Progenitor cell of endocrine pancreas (in vitro differentiated cells): Measurements from ENCODE around the gene NCS1. TPM values are rescaled to one million over a fixed set of nuclear protein-coding genes. Genes with fewer than 3 reads are reported as not detected.
A peak's percentile ranks its signal among the peaks of the same experiment; 100 is the strongest.

ENCODE experiments used
- DNase-seq: peaks from one replicate; pipeline ENCODE4 v3.0.0; 2021; ENCODE audit warnings: low spot score; ENCODE audit not compliant: unreplicated experiment
- H3K27ac Mint-ChIP-seq: 2 replicates; pipeline ENCODE4 v1.8.0; 2021; ENCODE audit warnings: mild to moderate bottlenecking, moderate library complexity, mixed read lengths
- H3K27me3 Mint-ChIP-seq: 2 replicates; pipeline ENCODE4 v1.8.0; 2021; ENCODE audit warnings: mixed read lengths
- H3K36me3 Mint-ChIP-seq: 2 replicates; pipeline ENCODE4 v1.8.0; 2022; ENCODE audit warnings: mixed read lengths; ENCODE audit not compliant: insufficient read depth
- H3K4me1 Mint-ChIP-seq: 2 replicates; pipeline ENCODE4 v1.8.0; 2021; ENCODE audit warnings: low read depth, mixed read lengths
- H3K4me3 Mint-ChIP-seq: 2 replicates; pipeline ENCODE4 v1.8.0; 2021; ENCODE audit warnings: low read depth, mild to moderate bottlenecking, moderate library complexity, mixed read lengths
- H3K9me3 Mint-ChIP-seq: 2 replicates; pipeline ENCODE4 v1.8.0; 2021; ENCODE audit warnings: low read depth, mixed read lengths
- total RNA-seq: library from RNA; stranded (reverse); gene quantifications from 2 replicates; pipeline ENCODE4 v1.2.1, GENCODE V29; 2021
- TF ChIP-seq, protein P1 (sequence below): fragments of 200-600 bp; sonication (generic); IDR thresholded peaks from one replicate; pipeline ENCODE4 v1.5.0; 2021; ENCODE audit warnings: antibody characterized with exemption, mild to moderate bottlenecking; ENCODE audit not compliant: unreplicated experiment

NCS1 gene
- total RNA-seq, 1 donor from 2014 or later, result 29.0 TPM

DNA sequence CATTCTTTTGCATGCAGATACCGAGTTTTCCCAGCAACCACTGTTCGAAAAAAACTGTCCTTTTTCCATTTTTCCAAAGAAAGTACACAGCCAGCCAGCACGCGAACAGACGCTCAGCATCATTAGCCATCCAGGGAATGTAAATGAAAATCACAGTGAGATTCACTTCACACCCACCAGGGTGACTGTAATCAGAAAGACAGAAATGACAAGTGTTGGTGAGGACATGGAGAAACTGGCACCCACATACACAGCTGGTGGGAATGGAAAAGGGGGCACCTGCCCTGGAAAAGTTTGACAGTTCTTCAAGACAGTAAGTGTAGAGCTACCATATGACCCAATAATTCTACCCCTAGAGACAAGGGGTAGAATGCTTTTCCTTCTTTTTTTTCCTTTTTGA is 25.0 kb upstream of the NCS1 start:
- Mint-ChIP-seq H3K27ac (no peak overlapping the region), H3K9me3 (no peaks in the 10 kb centered on the region), H3K4me1 (peaks cover 3% of the 10 kb centered on the region), H3K4me3 (no peak overlapping the region), H3K36me3 (no peaks in the 10 kb centered on the region), H3K27me3 (peaks cover 12% of the 10 kb centered on the region)
- DNase-seq, result no peak
- TF ChIP-seq, protein P1, sequence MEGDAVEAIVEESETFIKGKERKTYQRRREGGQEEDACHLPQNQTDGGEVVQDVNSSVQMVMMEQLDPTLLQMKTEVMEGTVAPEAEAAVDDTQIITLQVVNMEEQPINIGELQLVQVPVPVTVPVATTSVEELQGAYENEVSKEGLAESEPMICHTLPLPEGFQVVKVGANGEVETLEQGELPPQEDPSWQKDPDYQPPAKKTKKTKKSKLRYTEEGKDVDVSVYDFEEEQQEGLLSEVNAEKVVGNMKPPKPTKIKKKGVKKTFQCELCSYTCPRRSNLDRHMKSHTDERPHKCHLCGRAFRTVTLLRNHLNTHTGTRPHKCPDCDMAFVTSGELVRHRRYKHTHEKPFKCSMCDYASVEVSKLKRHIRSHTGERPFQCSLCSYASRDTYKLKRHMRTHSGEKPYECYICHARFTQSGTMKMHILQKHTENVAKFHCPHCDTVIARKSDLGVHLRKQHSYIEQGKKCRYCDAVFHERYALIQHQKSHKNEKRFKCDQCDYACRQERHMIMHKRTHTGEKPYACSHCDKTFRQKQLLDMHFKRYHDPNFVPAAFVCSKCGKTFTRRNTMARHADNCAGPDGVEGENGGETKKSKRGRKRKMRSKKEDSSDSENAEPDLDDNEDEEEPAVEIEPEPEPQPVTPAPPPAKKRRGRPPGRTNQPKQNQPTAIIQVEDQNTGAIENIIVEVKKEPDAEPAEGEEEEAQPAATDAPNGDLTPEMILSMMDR, result no peak

DNA sequence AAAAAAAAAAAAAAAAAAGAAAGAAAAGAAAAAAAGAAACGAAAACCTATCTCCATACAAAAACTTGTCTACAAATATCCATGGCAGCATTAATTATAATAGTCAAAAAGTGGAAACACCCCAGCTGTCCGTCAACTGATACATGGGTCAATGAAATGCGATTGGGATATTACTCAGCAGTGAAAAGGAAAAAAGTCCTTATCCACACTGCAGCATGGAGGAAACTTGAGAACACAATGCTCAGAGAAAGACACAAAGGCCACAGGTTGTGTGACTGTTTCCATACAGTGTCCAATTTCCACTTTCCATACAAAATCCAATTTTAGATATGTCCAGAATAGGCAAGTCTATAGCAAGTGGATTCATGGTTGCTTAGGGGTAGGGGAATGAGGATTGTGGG is 24.3 kb upstream of the NCS1 start:
- TF ChIP-seq, protein P1, result no peak
- Mint-ChIP-seq H3K27ac (no peak overlapping the region), H3K9me3 (no peaks in the 10 kb centered on the region), H3K4me1 (peaks cover 3% of the 10 kb centered on the region), H3K27me3 (peaks cover 12% of the 10 kb centered on the region), H3K36me3 (no peaks in the 10 kb centered on the region), H3K4me3 (no peak overlapping the region)
- DNase-seq, result no peak

DNA sequence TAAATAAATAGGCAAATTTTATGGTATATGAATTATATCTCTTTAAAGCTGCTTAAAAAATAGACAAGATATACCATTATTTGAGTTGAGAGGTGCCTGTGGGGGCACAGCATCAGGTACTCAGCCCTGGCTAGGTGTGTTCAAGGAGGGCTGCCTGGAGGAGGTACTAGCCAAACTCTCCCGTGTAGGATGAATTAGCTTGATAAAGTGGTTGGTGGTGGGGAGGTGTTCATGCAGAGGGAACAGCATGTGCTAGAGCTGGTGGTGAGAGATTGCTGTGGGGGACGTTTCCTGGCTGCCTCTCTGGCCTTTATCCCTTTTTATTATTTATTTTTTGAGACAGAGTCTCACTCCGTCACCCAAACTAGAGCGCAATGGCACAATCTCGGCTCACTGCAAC is 23.2 kb upstream of the NCS1 start:
- Mint-ChIP-seq H3K27ac (no peak overlapping the region), H3K4me1 (peaks cover 3% of the 10 kb centered on the region), H3K36me3 (no peaks in the 10 kb centered on the region), H3K9me3 (no peaks in the 10 kb centered on the region), H3K4me3 (no peak overlapping the region), H3K27me3 (peaks cover 5% of the 10 kb centered on the region)
- TF ChIP-seq, protein P1, result no peak
- no peak for DNase-seq

DNA sequence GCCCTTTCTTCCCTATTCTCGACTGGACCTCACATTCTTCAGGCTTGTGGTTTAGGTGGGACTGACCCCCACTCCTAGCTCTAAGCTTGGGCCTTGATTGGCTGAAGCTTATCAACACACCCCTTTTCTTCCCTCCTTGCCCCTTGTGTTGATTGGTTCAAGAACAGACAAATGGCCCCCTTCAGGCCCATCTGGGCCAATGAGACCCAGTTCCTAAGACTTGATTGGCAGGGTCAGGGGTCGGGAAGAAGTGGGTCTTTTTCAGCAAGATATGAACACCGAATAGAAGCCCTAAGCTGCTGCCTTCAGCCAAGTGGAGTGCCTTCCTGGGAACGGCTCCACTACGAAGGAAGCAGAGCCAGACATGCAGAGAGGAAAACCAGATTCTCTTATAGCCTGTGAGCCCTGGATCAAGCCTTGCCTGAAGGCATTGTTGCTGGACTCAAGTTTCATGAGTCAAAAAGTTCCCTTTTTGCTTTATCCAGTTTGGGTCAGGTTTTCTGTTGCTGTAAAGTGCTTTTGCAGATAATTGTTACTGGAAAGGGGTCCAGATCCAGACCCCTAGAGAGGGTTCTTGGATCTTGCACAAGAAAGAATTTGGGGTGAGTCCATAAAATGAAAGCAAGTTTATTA is 22.4 kb upstream of the NCS1 start:
- H3K4me1 Mint-ChIP-seq, result peaks cover under 1% of the 10 kb centered on the region
- DNase-seq, result no peak
- TF ChIP-seq, protein P1, result no peak
- peaks cover 4% of the 10 kb centered on the region for H3K27me3 Mint-ChIP-seq
- no peak overlapping the region for H3K4me3 Mint-ChIP-seq
- no peak overlapping the region for H3K27ac Mint-ChIP-seq
- no peaks in the 10 kb centered on the region for H3K9me3 Mint-ChIP-seq
- no peaks in the 10 kb centered on the region for H3K36me3 Mint-ChIP-seq

DNA sequence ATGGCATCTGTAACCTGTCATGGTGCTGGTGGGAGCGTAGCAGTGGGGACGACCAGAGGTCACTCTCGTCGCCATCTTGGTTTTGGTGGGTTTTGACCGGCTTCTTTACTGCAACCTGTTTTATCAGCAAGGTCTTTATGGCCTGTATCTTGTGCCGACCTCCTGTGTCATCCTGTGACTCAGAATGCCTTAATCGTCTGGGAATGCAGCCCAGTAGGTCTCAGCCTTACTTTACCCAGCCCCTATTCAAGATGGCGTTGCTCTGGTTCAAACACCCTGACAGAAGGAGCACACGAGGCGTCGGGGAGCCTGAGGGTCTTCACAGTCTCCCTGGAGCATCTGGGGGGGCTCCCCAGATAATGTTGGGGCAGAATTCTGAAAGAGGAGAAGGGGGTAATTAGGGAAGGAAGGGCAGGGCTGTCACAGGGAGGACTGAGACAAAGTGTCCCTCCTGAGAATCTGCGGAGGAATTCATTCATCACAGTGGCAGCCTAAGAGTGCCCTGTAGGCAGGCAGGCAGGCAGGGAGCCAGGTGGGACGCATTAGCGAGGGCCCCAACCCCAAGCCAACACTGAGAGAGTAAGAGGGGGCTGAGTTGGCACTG is 21.3 kb upstream of the NCS1 start:
- Mint-ChIP-seq H3K36me3 (no peaks in the 10 kb centered on the region), H3K4me3 (no peak overlapping the region), H3K27me3 (peaks cover 4% of the 10 kb centered on the region), H3K9me3 (no peaks in the 10 kb centered on the region), H3K4me1 (no peaks in the 10 kb centered on the region), H3K27ac (peak overlapping the region; percentile 64)
- DNase-seq, result no peak
- TF ChIP-seq, protein P1, result no peak
